HepG2 (cell line): ENCODE results near the gene PRR36.
A peak's percentile ranks its signal among the peaks of the same experiment; 100 is the strongest.

Experiments used
- AGO2 ChIP-seq: fragments of 200-400 bp; formaldehyde crosslinking; optimal IDR thresholded peaks from 2 replicates; pipeline ENCODE3; 2017; ENCODE audit warnings: mild to moderate bottlenecking, low read depth, low read length, moderate library complexity
- ETS1 ChIP-seq: sonication (generic); formaldehyde crosslinking; IDR thresholded peaks from 2 replicates; pipeline ENCODE4 v1.4.0; 2020; ENCODE audit warnings: missing genetic modification reagents
- EZH2 ChIP-seq: conservative IDR thresholded peaks from 2 replicates; pipeline ENCODE4 v1.6.1; 2012; ENCODE audit warnings: mild to moderate bottlenecking, low read depth, low read length, moderate library complexity
- HNRNPH1 ChIP-seq: fragments of 200-400 bp; formaldehyde crosslinking; optimal IDR thresholded peaks from 2 replicates; pipeline ENCODE3; 2017; ENCODE audit warnings: mild to moderate bottlenecking, low read depth, low read length
- MAFF ChIP-seq: IDR thresholded peaks from 2 replicates; pipeline ENCODE4 v1.6.1; 2011; ENCODE audit warnings: low read depth, low read length, improper control_type of control experiment
- NFIC ChIP-seq: IDR thresholded peaks from 2 replicates; pipeline ENCODE4 v1.6.1; 2012; ENCODE audit warnings: mild to moderate bottlenecking, low read length, inconsistent platforms
- POLR2A ChIP-seq, 2 experiments: IDR thresholded peaks; 2 replicates each; pipeline ENCODE4 v1.6.1; 2011; ENCODE audit warnings: low read depth in 2 of 2, low read length in 2 of 2, mild to moderate bottlenecking in 1 of 2, moderate library complexity in 1 of 2; ENCODE audit not compliant: insufficient read depth in 1 of 2
- TF ChIP-seq, protein P1 (sequence below): sonication (generic); formaldehyde crosslinking; IDR thresholded peaks from 2 replicates; pipeline ENCODE4 v1.5.0; 2020; ENCODE audit warnings: mild to moderate bottlenecking, missing genetic modification reagents

DNA sequence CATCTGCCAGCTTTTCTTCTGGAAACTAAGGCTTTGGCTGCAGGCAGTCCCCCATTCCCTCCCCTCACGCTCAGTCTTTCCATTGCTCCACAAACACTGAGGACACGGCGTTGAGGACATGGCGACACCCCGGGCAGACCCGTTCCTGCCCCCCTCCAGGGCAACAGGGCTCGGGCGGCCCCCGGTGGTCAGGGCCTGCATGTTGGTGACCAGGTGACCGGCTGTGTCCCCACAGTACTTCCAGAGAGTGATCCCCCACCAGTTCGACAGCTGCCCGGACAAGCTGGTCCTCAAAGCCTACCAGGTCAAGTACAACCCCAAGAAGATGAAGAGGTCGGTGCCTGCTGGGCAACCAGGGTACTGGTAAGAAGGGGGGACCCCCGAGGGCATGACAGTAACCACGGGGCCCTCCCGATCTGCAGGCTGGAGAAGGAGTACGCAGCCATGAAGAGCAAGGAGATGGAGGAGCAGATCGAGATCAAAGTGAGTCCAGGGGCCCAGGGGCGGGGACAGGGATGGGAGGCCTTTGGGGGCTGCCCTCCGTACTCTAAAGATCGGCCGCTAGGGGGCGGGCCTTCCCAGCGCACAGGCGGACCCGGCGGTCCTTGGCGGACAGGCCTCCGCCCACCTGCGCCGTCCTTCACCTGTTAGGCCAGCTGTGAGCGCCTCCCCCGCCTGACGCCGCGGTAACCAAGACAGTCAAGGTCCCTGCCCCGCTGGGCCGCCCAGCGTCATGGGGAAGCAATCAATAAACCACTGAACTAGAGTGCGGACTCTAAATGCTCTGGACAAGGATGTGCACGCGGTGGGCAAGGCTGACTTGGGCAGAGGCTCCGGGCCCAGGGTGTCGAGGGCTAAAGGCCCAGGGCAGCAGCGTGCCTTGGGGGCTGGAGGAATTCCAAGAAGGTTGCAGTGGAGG is 21.1 kb downstream of the PRR36 start:
- no peak for TF ChIP-seq AGO2
- no peak for TF ChIP-seq MAFF
- TF ChIP-seq, protein P1, sequence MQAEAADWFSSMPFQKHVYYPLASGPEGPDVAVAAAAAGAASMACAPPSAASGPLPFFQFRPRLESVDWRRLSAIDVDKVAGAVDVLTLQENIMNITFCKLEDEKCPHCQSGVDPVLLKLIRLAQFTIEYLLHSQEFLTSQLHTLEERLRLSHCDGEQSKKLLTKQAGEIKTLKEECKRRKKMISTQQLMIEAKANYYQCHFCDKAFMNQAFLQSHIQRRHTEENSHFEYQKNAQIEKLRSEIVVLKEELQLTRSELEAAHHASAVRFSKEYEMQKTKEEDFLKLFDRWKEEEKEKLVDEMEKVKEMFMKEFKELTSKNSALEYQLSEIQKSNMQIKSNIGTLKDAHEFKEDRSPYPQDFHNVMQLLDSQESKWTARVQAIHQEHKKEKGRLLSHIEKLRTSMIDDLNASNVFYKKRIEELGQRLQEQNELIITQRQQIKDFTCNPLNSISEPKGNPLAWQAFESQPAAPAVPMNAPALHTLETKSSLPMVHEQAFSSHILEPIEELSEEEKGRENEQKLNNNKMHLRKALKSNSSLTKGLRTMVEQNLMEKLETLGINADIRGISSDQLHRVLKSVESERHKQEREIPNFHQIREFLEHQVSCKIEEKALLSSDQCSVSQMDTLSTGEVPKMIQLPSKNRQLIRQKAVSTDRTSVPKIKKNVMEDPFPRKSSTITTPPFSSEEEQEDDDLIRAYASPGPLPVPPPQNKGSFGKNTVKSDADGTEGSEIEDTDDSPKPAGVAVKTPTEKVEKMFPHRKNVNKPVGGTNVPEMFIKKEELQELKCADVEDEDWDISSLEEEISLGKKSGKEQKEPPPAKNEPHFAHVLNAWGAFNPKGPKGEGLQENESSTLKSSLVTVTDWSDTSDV (CRISPR knock-in tag) = 0 out of 2 replicates have a peak, but pooled peaks have one; percentile 75
- TF ChIP-seq POLR2A (IDR thresholded peaks at IDR 0.05; ENCODE audit: insufficient read depth in 1 of 2, low read depth in 2 of 2, low read length in 2 of 2) = no peak
- no peak for TF ChIP-seq NFIC
- no peak for TF ChIP-seq EZH2
- TF ChIP-seq HNRNPH1 = no peak
- TF ChIP-seq ETS1 (CRISPR knock-in tag) = peak; percentile 88; the same call in 1 of the 2 replicates
